GM18951 (cell line): Measurements from ENCODE around the gene ANO10.

ENCODE experiments used
- POLR2A ChIP-seq: IDR thresholded peaks from 4 replicates; pipeline ENCODE4 v1.6.1; 2011; ENCODE audit warnings: mild to moderate bottlenecking; ENCODE audit not compliant: insufficient read length, insufficient read depth; ENCODE audit errors: extremely low read depth
- in situ Hi-C: fragments of 300-500 bp; cut with MboI; formaldehyde crosslinking; loops from one replicate; pipeline ENCODE4 v1.12.0; 2022; ENCODE audit warnings: low sequenced_read_pairs, mixed read lengths, inconsistent platforms; ENCODE audit not compliant: unreplicated experiment

The ANO10 gene

DNA sequence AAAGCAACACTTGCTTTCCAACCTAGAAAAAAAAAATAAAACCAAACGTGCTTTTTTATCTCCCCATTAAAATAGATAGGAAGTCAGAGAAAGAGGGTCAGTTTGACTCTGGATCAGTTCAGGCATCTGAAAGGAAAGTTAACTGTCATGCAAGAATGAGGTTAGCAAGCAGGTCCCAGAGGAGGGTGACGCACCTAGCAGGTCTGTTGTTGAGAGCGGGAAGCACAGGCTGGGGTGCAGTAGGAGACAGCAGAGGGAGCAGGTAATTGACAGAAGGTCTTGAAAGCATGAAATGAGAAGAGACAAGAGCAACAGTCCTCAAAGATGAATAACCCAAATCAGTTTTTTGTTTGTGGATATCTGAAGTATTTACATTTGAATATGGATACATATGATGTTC is 82.5 kb downstream of the ANO10 start:
- in situ Hi-C loops = no loop called here
- TF ChIP-seq POLR2A = no peak

DNA sequence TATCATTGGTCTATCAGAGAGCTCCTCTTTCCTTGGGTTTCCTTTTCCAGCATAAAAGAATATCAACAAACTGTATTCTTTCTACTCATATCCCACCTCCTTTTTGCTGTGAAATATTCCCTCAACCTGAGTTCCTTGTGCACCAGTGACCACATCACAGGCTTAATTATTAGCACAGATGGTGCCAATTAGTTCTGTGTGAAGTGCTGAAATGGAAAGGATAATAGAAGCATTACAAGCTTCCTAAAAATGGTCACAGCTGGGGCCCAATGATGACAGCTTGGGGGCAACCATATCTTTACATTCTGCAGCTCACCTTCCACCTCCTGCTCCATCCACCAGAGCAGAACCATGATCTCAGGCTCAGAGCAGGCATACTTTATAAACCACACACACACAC is 84.6 kb downstream of the ANO10 start:
- no peak for TF ChIP-seq POLR2A
- in situ Hi-C loops = no loop called here

DNA sequence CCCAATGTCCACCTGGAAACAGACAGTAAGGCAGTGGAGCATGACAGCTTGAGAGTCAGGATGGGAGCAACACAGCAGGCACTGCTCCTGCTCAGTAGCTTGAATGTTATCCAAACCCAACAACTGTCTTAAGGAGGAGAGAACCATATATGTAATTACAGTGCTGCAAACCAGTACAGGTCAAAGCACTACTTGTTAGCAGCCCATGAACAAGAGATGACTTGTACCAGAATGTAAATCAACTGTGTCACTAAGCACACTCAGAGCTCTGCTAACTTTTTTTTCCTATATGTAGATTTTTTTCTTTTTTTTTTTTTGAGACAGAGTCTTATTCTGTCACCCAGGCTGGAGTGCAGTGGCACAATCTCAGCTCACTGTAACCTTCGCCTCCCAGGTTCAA is 87.1 kb downstream of the ANO10 start:
- no peak for TF ChIP-seq POLR2A
- in situ Hi-C loops = no loop called here

DNA sequence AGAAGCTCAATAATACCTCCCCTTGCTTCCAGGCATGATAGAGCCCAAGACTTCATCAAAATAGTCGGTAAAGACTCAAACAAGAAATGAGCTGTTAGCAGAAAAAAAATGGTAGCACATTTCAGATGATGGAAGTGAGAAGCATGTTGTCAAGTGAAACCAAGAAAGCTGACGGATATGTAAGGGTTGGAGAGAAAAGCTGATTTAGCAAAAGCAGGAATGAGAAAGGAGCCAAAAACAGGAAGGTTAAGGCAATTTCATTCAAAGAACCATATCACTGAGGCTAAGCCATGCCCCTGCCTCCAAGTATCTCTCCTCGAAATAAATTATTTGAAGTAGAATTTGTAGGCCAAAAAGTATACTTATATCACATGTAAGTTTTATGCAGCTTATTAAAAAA is 88.8 kb downstream of the ANO10 start:
- TF ChIP-seq POLR2A = no peak
- in situ Hi-C loops = no loop called here

DNA sequence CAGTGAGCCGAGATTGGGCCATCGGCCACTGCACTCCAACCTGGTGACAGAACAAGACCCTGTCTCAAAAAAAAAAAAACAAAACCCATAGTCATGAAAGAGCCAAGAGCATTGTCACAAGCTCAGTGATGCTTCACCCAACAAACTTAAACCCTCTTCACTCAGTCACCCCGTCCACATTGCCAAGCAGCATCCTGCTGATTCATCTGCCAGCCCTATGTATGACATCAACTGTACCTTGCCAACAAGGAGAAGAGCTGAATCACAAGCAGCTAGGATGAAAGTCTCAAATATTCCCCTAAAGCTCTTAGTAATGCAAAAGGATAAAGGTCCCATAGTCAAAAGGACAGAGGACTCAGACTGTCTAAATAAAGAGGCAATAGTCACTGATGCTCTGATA is 90.0 kb downstream of the ANO10 start:
- no peak for TF ChIP-seq POLR2A

DNA sequence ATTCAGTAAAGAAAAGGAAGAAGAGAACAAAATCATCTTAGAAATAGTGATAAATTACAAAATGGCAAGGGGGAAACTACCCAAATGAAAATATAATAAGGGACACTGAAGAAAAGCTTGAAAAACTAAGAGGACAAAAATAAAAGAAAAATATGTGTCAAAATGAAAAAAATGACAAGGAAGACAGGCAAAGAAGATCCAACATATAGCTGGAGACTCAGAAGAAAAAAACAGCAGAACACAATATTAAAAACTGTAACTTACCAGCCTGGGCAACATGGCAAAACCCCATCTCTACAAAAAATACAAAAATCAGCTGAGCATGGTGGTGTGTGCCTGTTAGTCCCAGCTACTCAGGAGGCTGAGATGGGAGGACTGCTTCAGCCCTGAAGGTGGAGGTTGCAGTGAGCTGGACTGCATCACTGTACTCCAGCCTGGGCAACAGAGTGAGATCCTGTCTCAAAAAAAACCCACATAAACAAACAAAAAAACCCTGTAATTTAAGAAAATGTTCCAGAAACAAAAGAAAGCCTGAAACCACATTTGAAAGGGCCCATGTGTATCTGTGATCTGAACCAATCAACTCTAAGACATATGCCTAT is 93.2 kb downstream of the ANO10 start:
- no peak for TF ChIP-seq POLR2A
- in situ Hi-C loops = no loop called here

More for the DNA sequence above, 90.0 kb downstream of the ANO10 start:
- in situ Hi-C loops = no loop called here

DNA sequence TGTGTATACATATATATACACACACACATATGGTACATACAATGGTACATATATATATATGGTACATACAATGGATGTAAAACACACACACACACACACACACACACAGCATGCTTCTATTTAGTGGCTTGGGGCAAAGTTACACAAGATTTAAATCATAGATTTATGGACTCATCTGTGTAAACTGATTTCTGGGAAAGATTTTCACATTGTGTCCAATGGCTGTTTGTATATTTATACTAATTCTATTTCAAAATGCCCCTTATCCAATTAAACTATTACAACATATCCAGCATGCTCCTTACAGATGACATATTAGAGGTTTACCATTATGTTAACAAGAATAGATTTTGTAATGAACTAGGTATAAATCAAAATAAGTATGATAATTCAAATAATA is 94.9 kb downstream of the ANO10 start:
- in situ Hi-C loops = no loop called here
- no peak for TF ChIP-seq POLR2A

DNA sequence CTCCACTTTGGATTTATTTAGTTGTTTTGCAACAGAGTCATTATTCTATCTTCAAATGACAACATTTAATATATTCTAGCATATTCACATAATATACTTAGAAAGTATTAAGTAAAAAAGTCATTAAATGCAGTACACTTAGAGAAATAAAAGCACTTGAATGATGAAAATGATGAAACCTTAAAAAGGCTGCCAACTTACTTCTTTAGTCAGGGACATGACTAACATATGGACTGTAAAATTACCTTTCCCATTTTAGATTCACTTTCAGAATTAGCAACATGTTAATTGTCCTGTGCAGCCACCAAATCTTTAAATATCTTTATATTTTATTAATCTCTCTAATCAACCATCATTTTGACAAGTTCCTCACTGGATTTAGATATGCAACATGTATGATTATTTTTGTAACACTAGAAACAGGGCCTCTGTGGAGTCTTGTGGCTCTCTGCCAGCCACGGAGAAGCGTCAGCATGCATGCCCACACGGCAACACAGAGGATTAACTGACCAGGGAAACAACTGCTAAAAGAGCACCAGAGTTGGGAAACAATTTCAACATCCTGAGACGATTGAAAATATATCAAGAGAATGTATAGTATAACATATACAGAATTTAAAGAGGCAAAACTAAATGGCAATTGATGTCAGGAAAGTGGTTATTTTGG is 95.7 kb downstream of the ANO10 start:
- in situ Hi-C loops = no loop called here

DNA sequence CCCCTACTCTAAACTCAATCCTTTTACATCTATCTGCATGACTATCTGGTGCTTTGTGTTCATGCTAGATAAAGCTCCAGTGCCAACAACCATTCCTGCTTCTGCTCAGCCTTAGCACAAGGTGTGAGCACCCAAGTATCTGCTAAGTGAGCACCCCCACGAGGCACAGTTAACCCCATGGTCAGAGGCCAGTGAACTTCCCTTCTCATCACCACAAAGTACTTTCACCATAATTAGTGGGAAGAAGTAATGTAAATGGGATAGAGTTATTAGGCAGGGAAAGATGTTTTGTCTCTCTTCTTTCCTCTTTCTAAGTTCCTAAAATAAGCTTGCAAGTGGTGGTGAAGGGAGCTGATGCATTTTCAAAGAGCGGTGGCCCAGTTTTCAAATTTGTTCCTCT is 96.4 kb downstream of the ANO10 start:
- in situ Hi-C loops = no loop called here
- TF ChIP-seq POLR2A = no peak

More for the DNA sequence above, 95.7 kb downstream of the ANO10 start:
- no peak for TF ChIP-seq POLR2A

DNA sequence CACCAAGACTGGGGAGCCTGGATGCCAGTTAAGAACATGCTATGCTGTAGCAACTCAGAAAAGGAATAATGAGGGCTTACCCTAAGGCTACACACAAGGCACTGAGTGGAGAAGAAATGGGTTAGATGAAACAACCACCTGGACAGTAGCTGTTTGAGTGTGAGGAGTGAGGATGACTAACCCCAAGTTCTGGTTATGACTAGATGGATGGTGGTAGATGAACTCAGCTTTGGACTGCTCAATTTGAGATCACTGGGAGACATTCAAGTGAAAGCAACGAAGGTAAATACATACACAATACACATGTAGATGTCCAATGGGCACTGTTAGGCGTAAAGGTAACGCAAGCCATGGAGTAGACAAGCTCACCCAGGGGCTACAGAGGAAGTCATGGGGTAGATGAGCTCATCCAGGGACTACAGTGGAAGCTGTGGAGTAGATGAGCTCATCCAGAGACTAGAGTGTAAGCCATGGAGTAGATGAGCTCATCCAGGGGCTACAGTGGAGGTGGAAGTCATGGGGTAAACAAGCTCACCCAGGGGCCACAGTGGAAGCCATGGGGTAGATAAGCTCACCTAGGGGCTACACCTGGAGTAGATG is 98.3 kb downstream of the ANO10 start:
- no peak for TF ChIP-seq POLR2A
- in situ Hi-C loops = no loop called here

DNA sequence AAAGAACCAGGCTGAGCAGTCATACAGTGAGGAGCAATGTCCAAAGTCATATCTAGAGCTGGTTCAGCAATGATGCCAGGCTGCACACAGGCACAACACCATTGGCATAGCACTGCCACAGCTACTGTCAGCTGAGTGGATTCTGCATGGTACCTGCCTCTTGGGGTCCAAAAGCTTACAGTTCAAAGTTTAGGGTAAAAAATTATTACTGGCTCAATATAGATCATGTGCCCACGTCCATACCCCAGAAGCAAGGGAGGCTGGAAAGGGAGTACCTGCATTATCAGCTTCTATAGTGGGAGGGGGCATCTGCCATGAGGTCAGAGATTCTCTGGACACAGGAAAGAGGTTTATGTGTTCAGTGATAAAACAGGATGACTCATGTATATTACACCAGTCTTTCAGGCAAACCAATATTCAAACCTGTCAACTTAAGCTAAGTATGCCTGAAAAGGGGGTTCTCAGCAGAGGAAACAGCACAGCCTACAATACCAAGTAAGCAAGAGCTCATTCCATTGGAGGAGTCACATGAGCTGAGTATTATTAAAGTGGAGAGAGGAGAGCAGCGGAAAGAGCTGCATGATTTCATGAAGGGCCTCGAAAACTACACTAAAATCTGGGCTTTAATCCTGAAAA is 99.0 kb downstream of the ANO10 start:
- in situ Hi-C loops = no loop called here
- no peak for TF ChIP-seq POLR2A

DNA sequence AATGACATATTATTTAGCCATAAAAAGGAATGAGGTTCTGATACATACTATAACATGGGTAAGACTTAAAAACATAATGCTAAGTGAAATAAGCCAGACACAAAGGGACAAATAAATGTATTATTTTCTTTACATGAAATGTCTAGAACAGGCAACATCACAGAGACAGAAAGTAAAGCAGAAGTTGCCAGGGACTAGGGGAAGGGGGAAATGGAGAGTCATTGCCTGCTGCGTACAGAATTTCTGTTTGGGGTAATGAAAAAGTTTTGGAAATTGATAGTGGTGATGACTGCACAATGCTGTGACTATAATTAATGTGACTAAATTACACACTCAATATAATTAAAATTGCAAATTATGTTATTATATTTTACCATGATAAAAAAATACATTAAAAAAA is 99.9 kb downstream of the ANO10 start:
- in situ Hi-C loops = no loop called here
- TF ChIP-seq POLR2A = no peak

DNA sequence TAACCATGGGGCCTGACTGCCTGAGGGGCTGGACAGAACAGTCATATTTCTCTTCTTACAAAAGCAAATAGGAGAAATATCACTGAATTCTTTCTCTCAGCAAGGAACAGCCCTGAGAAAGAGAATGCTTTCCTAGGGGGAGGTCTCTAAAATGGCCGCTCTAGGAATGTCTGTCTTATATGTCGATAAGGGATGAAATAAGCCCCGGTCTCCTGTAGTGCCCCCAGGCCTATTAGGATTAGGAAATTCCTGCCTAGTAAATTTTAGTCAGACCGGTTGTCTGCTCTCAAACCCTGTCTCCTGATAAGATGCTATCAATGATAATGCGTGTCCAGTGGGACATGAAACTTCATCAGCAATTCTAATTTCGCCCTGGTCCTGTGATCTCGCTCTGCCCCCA is 103.3 kb downstream of the ANO10 start:
- in situ Hi-C loops = loop anchor here (10.0 kb wide), 1 partner anchor 374 kb away; no protein-coding TSS in a partner anchor

DNA sequence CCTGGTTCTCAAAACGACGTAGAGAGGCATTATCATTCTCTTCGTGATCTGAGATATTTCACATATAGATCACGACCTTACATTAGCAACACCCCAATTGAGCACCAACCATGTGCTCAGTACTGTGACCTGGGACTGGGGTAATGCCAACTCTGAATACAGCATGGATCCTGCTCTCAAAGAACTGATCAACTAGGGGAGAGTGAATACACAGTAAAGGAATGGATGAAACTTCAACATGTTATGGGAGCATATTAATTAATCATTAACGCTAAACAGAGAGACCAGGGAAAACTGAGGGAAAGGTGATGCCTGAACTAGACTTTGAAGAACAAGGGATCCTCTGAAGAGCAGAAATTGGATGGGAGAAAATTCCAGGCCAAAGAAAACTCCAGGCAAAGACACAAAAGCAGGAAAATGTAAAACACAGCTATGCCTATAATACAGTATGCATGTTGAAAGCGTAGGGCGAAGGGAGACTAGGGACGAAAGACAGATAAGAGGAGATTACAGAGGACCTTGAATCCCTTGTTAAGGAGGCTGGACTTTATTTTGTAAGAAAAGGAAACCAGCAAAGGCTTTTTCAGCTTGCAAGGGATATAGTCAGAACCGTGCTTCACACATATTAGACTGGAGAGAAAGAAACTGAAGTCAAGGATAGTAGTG is 105.7 kb downstream of the ANO10 start:
- TF ChIP-seq POLR2A = no peak
- in situ Hi-C loops = loop anchor here (10.0 kb wide), 1 partner anchor 371 kb away; no protein-coding TSS in a partner anchor
